Neutrophil (primary cell): ENCODE data around the gene SLC30A7.

Source experiments
- H3K27ac ChIP-seq: fragments of 200-600 bp; sonication (generic); 2 replicates; pipeline ENCODE4 v1.5.1; 2016; ENCODE audit warnings: mild to moderate bottlenecking, moderate library complexity
- H3K27me3 ChIP-seq: fragments of 200-600 bp; sonication (generic); 2 replicates; pipeline ENCODE4 v1.6.0; 2016; ENCODE audit warnings: mild to moderate bottlenecking
- H3K36me3 ChIP-seq: fragments of 200-600 bp; sonication (generic); 2 replicates; pipeline ENCODE4 v1.5.1; 2017
- H3K4me1 ChIP-seq, 2 experiments: fragments of 200-600 bp in 1 of 2; sonication (generic) in 1 of 2; 1 replicate in 1 of 2; 2 replicates in 1 of 2; pipeline versions ENCODE4 v1.5.1 to v1.6.1; 2013 to 2016; ENCODE audit warnings: low read depth in 1 of 2, low read length in 1 of 2, mild to moderate bottlenecking in 1 of 2, moderate library complexity in 1 of 2; ENCODE audit not compliant: control insufficient read depth in 1 of 2, insufficient read depth in 1 of 2
- H3K4me3 ChIP-seq, 2 experiments: fragments of 200-600 bp in 1 of 2; sonication (generic) in 1 of 2; 1 replicate in 1 of 2; 2 replicates in 1 of 2; pipeline ENCODE4 v1.5.1; 2013 to 2016; ENCODE audit warnings: low read depth in 1 of 2, low read length in 1 of 2, mild to moderate bottlenecking in 1 of 2, moderate library complexity in 1 of 2
- H3K9me3 ChIP-seq: fragments of 200-600 bp; sonication (generic); 2 replicates; pipeline ENCODE4 v1.5.1; 2016
- TF ChIP-seq, protein P1 (sequence below): fragments of 200-600 bp; sonication (generic); IDR thresholded peaks from 2 replicates; pipeline ENCODE4 v1.5.1; 2016; ENCODE audit warnings: antibody characterized with exemption

SLC30A7 gene

GRCh38 chr1:100860397-100860991 is 35.4 kb upstream of the SLC30A7 start:
- no peaks in the 10 kb centered on the region for H3K36me3 ChIP-seq
- H3K9me3 ChIP-seq = no peaks in the 10 kb centered on the region

DNA sequence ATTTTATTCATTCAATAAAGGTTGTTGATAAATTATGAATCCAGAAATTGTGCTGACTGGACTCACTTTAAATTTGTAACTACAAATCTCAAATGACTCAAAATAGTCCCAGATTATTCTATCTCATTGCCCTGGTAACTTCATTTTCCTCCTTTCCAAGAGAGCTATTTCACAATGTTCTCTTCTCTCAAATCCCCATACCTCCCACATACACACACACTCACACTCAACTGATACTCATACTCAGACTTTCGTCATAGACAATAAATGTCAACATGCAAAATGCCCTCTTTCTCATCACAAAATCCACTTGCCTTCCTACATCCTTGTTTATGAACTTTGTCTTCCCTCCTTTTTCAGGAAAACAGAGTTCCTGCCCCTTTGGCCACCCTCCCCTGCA is 34.5 kb upstream of the SLC30A7 start:
- Histone ChIP-seq H3K4me3 (no peak overlapping the region), H3K36me3 (no peaks in the 10 kb centered on the region), H3K9me3 (no peaks in the 10 kb centered on the region), H3K27me3 (no peaks in the 10 kb centered on the region), H3K27ac (no peak overlapping the region), H3K4me1 (no peaks in the 10 kb centered on the region)
- TF ChIP-seq, protein P1, sequence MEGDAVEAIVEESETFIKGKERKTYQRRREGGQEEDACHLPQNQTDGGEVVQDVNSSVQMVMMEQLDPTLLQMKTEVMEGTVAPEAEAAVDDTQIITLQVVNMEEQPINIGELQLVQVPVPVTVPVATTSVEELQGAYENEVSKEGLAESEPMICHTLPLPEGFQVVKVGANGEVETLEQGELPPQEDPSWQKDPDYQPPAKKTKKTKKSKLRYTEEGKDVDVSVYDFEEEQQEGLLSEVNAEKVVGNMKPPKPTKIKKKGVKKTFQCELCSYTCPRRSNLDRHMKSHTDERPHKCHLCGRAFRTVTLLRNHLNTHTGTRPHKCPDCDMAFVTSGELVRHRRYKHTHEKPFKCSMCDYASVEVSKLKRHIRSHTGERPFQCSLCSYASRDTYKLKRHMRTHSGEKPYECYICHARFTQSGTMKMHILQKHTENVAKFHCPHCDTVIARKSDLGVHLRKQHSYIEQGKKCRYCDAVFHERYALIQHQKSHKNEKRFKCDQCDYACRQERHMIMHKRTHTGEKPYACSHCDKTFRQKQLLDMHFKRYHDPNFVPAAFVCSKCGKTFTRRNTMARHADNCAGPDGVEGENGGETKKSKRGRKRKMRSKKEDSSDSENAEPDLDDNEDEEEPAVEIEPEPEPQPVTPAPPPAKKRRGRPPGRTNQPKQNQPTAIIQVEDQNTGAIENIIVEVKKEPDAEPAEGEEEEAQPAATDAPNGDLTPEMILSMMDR = no peak

More at GRCh38 chr1:100860397-100860991, 35.4 kb upstream of the SLC30A7 start:
- H3K4me3 ChIP-seq = no peak overlapping the region
- H3K27ac ChIP-seq = no peak overlapping the region
- H3K4me1 ChIP-seq = no peaks in the 10 kb centered on the region
- H3K27me3 ChIP-seq = no peaks in the 10 kb centered on the region
- TF ChIP-seq, protein P1 = no peak

- TF ChIP-seq, protein P1 = no peak
- no peaks in the 10 kb centered on the region for H3K4me1 ChIP-seq
- H3K27me3 ChIP-seq = no peaks in the 10 kb centered on the region
- no peaks in the 10 kb centered on the region for H3K36me3 ChIP-seq
- H3K9me3 ChIP-seq = no peaks in the 10 kb centered on the region
- no peak overlapping the region for H3K4me3 ChIP-seq
- H3K27ac ChIP-seq = no peak overlapping the region
Observed at GRCh38 chr1:100862591-100862990, 33.3 kb upstream of the SLC30A7 start.

DNA sequence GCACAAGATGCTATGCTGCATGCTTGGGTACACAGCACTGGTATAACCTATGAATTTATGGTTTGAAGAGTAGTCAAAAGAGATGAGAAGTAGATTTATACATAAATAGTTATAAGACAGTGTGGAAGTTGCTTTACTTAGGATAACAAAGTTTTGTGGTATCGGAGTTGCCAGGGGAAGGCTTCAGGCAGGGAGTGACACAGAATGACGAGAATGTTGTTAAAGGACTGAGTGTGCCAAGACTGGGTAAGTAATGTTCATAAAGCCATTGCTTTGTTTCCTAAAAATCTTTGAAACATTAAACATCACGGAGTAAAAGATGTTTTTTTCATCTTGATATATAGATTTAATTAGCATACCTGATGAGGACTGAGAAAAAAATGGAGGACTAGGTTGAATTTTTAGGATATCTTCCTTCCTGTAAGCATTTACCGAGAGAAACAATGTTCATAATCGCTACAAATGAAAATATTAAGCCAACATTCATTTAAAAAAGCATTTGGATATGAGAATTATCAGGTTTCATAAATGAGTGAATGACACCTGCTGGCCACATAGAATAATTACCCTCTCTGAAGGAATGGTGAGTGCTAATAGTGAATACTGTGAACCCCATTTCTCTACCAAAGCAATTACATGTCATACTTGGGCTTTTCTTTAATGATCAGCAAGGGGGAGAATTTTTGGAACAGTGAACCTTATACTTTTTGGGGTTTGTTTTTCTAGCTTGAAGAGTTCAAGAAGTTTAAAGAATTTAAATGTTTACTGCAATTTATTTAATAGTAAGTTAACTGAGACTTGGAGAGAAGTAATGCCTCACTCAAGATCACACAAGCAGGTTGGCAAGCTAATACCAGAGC is 29.6 kb upstream of the SLC30A7 start:
- Histone ChIP-seq H3K4me1 (no peaks in the 10 kb centered on the region), H3K9me3 (no peaks in the 10 kb centered on the region), H3K27me3 (no peaks in the 10 kb centered on the region), H3K4me3 (no peak overlapping the region), H3K27ac (no peak overlapping the region), H3K36me3 (no peaks in the 10 kb centered on the region)
- TF ChIP-seq, protein P1 = no peak

DNA sequence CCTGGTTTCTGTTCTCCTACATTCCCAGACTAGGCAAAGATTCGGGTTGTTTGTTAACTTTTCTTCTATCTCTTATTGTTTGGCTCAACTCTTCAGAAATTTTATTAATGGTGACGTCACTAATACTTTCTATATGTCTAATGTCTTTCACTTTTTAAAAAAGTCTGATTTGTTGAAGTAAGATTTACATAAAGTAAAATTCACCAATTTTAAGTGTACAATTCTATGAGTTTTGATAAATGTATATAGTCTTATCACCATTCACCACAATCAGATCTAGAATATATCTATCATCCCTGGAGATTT is 29.0 kb upstream of the SLC30A7 start:
- Histone ChIP-seq H3K4me3 (no peak overlapping the region), H3K36me3 (no peaks in the 10 kb centered on the region), H3K27ac (no peak overlapping the region), H3K9me3 (no peaks in the 10 kb centered on the region), H3K4me1 (no peaks in the 10 kb centered on the region), H3K27me3 (no peaks in the 10 kb centered on the region)
- TF ChIP-seq, protein P1 = no peak
